GM12891 (cell line): ENCODE results near the gene ARRB1.

Experiments used
- POLR2A ChIP-seq: IDR thresholded peaks from 2 replicates; pipeline ENCODE4 v1.6.1; 2011; ENCODE audit warnings: low read depth, low read length, control low read depth
- POLR2AphosphoS5 ChIP-seq: IDR thresholded peaks from 2 replicates; pipeline ENCODE4 v1.6.1; 2011; ENCODE audit warnings: low read depth, low read length, control low read depth
- POU2F2 ChIP-seq: IDR thresholded peaks from 2 replicates; pipeline ENCODE4 v1.6.1; 2011; ENCODE audit warnings: low read depth, mild to moderate bottlenecking, control low read depth, low read length, moderate library complexity
- TAF1 ChIP-seq: IDR thresholded peaks from 2 replicates; pipeline ENCODE4 v1.6.1; 2011; ENCODE audit warnings: low read depth, low read length, control low read depth

DNA sequence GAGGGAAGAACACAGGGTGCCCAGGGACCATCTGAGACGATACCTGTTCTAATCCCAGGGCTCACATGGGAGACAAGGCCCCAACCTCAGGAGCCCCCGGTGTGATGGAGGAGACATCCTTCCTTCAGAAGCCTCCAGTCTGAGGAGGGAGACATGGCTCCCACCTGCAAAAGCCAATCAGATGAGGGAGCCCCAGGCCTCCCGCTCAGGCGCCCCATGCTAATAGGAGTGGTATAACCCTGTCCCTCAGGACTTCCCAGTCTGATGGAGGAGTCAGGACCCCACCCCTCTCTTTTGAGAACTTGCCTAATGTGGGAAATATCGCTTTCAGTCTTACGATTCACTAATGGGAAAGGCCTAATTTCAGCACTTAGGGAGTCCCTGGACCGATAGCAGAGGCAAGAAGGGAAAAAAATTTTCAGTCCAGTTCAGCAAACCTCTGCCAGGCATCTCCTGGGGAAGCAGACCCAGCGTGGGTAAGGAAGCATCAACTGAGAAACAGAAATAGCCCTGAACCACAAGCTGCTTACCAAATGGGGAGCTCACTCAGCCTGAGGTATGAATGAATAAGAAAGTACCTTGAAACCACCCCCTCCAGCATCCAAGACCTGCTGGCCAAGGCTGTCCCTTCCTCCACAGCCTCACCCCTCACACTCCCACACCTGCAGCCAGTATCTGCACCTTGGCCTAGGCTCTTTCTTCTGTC, 5.9 kb downstream of the ARRB1 start:
- TF ChIP-seq POLR2AphosphoS5 (no peak), TAF1 (no peak), POLR2A (no peak), POU2F2 (no peak)
